Right lobe of liver (tissue), 4 donors: Measurements from ENCODE around the gene ULK4.
"Not testable (repeated sequence)": the region's sequence is repeated elsewhere in the genome, so short reads cannot be mapped to it uniquely, and the experiment has no call there.

ENCODE experiments used
- CTCF ChIP-seq, 4 donors: fragments of 200-600 bp in 3 of 4; fragments of 450-650 bp in 1 of 4; IDR thresholded peaks; one replicate each; pipeline versions ENCODE4 v1.5.1 to v1.8.0; 2016 to 2022; ENCODE audit warnings: antibody characterized with exemption in 4 of 4, mild to moderate bottlenecking in 2 of 4
- POLR2A ChIP-seq: fragments of 450-650 bp; IDR thresholded peaks from one replicate; pipeline ENCODE4 v1.6.1; 2017; ENCODE audit warnings: antibody characterized with exemption, mild to moderate bottlenecking
- donor health status: DM: no; HTN: no; CAD: no.
- donor health status: DM: no; HTN: no; CAD: no.
- donor health status: DM: no; HTN: yes; CAD: no.

GRCh38 chr3:41709213-41709612 lies 252.7 kb downstream of the ULK4 start:
- TF ChIP-seq CTCF (IDR thresholded peaks at IDR 0.05); POLR2A: not testable (repeated sequence)
